HG02943 (cell line): ENCODE results near the gene LAMA5.

Source experiments
- ATAC-seq: cut with Tn5 transposase; IDR thresholded peaks from one replicate; pipeline ENCODE4 v1.9.1; 2021; ENCODE audit warnings: mild to moderate bottlenecking, low read depth, moderate library complexity; ENCODE audit not compliant: unreplicated experiment

LAMA5 gene, protein sequence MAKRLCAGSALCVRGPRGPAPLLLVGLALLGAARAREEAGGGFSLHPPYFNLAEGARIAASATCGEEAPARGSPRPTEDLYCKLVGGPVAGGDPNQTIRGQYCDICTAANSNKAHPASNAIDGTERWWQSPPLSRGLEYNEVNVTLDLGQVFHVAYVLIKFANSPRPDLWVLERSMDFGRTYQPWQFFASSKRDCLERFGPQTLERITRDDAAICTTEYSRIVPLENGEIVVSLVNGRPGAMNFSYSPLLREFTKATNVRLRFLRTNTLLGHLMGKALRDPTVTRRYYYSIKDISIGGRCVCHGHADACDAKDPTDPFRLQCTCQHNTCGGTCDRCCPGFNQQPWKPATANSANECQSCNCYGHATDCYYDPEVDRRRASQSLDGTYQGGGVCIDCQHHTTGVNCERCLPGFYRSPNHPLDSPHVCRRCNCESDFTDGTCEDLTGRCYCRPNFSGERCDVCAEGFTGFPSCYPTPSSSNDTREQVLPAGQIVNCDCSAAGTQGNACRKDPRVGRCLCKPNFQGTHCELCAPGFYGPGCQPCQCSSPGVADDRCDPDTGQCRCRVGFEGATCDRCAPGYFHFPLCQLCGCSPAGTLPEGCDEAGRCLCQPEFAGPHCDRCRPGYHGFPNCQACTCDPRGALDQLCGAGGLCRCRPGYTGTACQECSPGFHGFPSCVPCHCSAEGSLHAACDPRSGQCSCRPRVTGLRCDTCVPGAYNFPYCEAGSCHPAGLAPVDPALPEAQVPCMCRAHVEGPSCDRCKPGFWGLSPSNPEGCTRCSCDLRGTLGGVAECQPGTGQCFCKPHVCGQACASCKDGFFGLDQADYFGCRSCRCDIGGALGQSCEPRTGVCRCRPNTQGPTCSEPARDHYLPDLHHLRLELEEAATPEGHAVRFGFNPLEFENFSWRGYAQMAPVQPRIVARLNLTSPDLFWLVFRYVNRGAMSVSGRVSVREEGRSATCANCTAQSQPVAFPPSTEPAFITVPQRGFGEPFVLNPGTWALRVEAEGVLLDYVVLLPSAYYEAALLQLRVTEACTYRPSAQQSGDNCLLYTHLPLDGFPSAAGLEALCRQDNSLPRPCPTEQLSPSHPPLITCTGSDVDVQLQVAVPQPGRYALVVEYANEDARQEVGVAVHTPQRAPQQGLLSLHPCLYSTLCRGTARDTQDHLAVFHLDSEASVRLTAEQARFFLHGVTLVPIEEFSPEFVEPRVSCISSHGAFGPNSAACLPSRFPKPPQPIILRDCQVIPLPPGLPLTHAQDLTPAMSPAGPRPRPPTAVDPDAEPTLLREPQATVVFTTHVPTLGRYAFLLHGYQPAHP (N-terminal part only)

DNA sequence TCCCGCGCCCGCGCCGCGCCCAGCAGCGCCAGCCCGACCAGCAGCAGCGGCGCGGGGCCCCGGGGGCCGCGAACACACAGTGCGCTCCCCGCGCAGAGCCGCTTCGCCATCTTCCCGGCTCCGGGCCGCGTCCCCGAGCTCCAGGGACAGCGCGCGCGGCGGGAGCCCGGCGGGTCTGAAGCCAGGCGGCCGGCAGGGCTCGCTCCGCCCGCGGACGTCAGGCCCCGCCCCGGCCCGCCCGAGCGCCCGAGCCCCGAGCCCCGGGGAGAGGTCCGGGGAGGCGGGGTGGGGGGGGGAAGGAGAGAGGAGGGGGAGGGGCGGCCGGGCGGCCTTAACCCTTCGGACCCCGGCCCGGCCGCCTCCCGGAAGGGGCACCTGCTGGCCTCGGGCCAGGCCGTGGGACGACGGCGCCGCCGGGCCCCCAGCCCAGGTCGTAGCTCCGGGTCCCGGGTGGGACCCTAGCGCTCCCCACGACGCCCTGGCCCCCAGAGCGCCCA is at the start of gene LAMA5:
Gene LAMA5 (minus strand): TSS at position 177 of the 497 bp plus-strand sequence. CDS start 67 bp downstream, at position 110.
- no peak for ATAC-seq

DNA sequence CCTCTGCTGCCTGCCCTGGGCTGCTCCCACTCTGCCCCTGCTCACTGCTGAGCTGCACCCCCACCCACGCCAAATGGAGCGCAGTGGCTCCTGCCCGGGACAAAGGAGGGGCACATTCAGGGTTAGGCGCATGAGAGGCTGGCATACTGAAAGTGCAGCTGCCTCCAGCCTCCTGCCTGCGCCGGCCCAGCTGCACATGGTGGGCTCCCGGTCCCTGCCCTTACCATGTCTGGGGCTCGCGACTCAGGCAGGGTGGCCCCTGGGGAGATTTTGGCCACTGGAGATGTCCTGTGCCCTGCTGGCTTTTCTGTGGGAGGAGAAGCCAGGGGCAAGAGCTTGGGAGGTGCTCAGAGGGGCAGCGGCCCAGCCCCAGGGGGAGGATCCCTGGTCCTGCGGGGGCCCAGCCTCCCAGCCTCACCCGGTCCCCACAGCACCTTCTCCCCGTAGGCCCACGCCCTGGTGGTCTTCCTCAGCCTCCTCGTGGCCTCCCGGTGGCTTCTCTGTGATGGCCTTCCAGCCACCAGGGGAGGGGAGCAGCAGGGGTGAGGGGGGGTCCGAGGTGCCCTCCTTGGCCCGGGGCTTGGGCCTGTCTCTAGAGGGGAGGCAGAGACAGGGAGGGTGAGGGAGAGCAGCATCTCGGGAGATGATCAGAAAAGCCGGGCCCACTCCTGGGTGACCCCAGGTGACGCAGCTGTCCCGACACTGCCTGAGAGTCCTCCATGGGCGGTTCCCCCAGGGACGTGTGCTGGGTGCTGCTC is 48.4 kb upstream of the LAMA5 start:
- ATAC-seq = no peak

DNA sequence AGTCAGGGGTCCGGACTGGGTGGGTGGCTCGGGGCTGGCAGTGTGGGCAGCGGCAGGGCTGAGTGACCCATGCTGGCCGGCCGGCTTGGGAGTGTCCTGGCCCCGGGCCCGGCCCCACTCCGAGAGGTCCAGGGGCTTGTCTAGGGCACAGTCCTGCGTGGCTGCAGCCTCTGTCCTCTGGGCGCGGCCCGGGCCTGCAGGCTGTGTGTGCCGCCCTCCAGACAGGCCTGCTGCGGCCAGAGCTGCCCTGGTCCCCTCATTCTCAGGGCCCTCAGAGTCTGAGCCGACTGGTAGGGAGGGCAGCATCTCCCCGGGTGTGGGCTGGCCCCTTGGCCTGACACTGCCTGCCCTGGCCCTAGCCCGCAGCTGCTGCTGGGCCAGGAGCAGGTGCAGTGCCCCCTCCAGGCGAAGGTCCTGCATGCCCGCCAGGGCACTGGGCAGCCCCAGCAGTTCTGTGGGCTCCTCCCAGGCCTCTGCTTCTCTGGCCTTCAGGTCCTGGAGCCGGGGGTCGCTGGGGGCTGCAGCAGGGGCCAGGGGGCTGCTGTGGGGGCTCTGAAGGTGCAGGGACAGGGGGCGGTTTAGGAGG is 46.9 kb upstream of the LAMA5 start:
- ATAC-seq = no peak

DNA sequence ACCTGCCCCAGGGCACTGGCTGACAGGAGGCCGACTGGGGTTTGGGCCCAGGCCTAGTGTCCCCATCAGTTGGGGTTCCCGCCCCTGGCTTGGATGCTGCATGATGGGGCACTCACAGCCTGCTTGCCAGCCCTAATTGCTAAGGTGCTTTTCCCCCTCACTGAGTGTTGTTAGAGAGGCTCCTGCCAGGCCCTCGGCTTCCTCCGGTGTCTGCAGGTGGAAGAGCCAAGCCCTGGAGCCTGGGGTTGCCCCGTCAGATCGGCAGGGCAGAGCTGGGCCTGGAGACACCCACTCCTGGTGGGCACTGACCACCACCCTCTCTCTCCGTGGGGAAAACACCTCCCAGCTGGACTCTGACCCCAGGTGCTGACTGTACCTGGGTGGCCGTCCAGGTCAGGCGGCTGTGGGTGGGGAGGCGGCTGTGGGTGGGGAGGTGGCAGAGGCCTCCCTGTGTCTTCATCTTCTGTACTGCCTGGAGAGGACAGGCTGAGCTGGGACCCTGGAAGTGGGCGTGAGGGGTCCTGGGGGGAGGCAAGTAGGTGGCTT is 46.0 kb upstream of the LAMA5 start:
- no peak for ATAC-seq

DNA sequence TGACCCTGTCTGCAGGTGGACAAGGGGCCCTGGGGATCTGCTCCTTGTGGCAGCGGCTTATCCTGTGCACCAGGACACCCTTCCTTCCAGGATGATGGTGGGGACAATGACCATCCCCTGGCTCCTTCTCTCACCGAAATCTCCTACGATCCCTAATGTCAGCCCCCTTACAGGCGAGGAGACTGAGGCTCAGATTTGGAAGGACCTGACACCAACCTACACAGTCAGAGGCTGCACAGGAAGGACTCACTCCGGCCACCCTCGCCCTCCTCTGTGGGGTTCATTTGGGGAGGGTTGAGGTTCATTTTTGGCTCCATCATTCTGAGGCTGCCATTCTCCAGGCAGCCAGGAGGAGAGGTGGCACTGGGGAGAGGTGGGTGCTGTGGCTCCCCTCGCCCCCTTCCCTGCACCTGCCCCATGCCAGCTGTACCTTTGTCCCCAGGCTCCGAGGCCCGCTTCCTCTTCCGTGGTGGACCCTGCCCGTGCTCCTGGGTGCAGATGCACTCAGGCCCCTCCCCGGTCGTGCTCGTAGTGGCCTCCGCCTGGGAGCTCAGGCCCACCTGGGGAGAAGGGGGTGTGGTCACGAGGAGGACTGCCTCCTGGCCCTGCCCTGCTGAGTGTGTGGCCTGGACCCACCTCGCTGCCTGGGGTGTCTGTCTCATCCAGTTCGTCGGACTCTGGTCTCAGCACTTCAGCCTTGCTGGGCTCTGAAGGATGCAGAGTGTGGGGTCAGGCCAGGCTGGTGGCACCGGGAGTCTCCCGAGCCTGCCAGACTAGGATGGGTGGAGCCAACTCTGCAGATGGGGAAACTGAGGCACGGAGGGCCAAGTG is 45.3 kb upstream of the LAMA5 start:
- ATAC-seq = no peak

DNA sequence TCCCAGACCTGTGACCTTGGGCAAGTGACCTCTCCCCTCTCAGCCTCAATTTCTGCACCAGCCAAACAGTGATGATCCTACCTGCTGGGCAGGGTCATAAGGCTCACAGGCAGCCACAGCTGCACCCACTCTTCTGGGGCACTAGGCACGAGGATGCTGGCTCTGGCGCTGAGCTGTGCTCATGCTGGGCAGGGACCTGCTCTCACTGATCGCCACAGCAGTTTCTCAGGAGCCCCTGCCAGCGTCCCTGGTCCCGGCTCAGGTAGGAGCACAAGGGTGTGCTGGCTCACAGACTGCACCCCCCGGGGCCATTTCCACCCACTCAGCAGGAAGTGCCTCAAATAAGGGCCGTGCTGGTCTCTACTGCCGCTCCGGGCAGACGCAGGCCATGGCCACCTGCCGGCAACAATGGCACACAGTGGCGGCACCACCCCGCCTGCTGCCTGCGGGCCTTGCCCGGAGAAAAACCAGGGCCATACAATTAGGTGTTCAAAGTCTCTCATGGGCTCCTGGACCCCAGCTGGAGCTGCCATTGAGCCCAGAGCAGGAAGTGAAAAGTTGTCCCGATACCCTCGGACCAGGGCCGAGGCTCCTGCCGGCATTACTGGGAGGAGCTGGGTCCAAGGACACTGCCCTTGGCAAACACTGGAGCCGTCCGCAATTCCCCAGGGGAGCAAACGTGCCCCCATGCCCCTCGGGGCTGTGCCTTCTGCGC is 44.5 kb upstream of the LAMA5 start:
- ATAC-seq = no peak

DNA sequence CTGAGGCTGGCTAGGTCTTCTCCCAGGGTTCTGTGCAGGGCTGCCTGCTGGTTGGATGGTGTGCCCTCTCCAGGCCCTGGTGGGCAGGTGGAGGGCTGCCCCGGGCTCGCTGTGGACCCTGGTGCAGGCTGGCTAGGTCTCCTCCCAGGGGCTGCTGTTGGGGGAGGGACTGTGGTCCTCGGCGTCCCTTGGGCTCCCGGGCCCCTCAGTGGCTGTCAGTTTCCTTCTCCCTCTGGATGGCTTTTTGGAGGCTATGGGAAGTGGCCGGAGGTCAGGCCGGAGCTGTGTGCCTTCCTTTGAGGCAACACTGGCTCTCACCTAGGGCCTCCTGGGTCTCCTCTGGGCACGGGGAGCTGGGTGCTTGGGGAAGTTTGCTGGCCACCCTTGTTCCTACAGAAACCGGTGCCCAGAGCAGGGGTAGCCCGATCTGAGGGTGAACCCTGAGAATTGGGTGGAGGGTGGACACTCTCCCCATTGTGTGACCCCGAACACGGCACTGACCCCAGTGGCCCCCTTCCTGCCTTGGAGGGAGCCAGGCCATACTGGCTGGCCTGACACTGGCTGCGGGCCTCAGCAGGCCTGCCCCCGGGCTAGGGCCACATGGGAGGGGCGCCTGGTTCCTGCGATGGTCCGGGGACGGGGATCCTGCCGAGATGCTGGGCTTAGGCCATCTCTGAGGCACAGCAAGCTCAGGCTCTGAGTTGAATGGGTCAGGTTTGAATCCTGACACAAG is 43.8 kb upstream of the LAMA5 start:
- ATAC-seq = no peak

DNA sequence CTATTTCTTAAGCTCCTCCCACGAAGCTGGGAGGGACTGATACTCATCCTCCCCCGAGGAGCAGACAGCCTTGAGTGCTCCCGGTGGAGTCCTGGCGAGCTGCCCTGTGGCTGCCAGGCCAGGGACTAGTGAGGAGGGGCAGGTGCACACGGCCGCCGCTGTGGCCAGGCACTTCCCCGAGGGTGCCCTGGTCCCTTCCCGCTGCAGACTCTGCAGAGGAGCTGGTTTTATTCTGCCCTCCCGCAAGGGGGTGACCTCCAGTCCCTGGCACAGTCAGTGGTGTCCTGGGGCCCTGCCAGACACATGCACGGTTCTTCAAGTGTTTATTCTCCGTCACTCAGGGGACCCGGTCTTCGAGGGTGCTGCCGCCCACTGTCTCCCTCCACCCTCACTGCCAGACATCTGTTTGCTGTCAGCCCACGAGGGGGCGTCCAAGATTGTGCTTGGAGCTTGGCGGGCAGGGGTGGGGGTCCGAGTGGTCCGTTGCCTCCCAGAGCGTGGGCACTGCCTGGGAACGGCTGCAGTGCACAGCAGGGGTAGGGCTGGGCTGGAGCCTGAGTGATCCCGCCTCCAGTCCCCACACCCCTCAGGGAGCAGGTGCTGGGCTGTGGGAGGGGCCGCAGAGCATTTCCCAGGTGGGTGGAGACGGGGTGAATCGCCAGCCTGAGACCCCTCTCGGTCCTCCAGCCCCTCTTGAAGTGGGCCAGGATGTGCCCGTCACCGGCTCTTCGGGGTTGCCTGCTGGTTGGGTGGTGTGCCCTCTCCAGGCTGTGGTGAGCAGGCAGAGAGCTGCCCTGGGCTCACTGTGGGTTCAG is 43.0 kb upstream of the LAMA5 start:
- no peak for ATAC-seq

DNA sequence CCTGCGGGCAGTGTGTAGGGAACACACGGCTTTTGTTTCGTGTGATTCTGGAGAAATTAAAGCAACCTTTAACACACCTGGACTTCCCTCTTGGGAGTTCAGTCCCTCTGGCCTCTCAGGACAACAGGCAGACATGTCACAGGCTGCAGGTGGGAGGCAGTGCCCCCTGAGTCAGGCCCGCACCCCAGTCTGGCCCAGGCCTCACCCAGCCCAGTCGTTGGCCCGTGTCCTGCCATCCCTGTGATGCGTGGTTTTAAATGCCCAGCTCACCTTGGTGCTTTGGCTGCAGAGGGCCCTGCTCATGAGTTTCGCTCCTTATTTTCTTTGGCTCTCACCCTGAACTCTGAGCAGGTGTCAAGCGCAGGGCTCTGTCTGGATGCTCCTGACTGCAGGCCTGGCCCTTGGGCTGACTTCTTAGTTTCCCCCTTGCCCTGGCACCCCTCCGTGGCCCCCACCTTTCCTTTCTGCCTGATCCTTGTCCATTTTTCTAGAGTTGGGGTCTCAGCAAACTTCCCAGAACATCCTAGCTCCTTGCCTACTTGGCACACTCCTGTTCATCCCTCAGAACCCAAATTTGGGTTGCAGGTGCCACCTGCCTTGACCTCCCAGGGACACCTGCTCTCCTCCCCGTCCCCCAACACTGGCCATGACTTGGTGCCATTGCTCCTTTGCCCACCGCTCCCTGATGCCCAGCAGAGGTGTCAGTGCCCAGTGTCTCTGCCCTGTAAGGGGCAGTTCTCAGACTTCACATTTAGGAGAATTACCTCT is 42.2 kb upstream of the LAMA5 start:
- ATAC-seq = no peak

DNA sequence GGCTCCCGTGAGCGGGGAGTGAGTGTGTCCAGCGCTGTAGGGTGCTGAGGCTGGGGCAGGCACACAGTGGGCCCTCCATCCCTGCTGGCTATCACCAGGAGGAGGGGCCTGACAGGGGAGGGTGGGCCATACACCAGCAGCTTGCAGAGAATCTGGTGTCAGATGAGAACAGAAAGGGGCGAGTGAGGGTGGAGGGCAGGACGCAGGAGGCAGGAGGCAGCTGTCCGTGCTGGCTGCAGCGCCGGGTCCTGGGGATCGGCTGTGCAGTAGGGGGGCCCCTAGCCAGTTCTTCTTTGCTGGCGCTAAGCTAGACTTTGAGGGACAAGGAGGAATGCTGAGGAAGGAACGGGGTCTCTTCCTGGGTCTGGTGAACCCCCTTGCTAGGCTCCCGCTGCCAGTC is 41.5 kb upstream of the LAMA5 start:
- no peak for ATAC-seq

DNA sequence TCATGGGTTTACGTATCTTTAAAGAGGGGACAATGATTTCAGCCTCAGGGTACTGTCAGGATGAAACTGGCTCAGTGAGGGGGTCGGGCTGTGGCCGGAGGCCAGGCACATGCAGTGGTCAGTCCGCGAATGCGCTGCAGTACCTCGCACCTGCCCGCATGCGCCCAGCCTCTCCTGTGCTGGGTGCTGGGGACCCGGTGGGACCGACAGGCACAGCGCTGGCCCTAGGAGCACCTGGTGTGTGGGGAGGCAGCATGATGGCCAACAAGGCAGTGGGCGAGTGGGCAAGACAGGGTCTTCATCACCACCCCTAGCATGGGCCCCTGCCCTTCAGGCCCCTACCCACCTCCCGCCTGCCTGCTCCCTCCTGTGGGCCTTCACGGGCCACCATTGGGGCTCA is 40.9 kb upstream of the LAMA5 start:
- ATAC-seq = no peak

DNA sequence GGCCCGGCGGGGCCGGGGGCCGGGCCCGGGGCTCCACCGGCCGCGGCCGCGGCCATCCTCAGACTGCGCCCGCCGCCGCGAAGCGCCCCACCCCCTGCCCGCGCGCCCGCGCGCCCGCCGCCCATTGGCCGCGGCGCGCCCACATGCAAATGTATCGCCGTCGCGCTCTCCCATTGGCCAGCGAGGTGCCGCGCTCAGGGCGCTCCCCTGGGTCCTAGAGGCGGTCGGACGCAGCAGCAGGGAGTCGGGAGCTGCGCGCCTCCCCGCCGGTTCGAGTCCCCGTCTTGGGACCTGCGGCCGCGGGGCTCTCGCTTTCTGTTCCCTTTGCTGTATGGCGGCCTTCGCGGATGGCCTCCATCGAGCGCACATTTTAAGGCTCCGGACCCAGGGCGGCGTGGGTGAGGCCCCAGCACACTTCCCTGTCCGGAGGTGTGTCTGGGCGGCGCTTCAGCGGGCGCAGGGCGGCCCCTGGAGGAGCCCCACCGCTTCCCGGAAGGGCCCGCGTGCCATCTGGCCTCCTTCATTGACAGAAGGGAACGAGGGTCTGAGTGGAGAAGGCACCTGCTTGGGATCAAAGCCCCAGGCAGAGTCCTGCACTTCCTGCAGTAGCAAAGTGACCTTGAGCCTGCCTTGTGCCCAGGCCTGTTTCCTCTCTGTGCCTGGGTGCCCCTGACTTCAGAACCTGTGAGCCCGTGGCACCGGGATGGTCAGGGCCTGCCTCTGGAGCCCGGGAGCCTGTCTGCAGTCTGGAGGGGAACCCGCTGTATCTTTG is 40.3 kb upstream of the LAMA5 start, which contains the start of gene CABLES2:
Gene CABLES2 (minus strand): TSS at position 65 of the 772 bp plus-strand sequence. CDS start 9 bp downstream, at position 56.
- ATAC-seq = peak; percentile 71

DNA sequence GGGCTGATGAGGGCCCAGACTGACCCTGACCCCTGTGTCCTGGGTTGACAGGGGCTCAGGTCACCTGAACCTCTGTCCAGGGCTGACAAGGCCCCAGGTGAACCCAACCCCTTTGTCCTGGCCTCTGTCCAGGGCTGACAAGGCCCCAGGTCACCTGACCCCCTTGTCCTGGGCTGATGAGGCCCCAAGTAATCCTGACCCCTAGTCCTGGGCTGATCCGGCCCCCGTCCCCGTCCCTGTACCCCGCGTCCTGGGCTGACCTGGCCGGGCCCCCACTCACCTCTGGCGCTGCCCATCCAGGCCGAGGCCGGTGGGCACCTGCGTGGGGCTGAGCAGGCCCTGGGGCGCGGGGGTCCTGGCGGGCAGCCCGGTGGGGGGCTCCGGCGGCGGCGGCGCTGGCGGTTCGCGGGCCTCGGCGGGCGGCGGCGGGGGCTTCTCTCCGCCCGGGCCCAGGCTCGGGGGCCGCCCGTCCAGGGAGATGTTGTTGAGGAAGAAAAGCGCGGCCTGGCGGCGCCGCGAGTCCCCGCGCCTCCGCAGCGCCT is 39.6 kb upstream of the LAMA5 start:
- no peak for ATAC-seq

DNA sequence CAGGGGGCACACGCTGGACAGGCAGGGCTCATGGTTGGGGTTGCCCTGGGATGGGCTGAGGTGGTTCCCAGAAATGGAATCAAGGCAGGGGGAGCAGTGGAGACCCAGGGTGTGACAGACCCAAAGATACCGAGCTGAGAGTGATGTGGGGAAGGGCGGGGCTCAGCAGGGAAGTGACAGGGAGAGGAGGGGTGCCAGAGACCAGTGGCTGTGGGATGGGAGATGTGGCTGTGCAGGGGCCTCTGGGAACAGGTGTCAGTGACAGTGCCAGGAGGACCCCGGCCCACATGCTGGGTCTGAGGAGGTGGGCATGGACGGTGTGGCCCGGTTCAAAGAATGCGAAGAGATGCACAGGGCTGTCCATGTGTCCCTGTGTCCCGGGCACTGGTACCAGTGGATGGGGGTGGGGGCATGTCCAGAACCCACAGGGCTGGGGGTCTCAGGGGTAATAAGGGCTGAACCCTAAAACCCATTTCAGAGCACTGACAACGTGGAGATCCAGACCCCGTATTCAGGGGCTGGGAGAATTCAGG is 38.9 kb upstream of the LAMA5 start:
- ATAC-seq = no peak
